Fibroblast of pulmonary artery (primary cell): Measurements from ENCODE around the gene DAD1.

ENCODE experiments used
- DNase-seq: peaks from one replicate; pipeline ENCODE4 v3.0.0-alpha.2; 2010; ENCODE audit warnings: low read depth
- H3K4me3 ChIP-seq: replicated peaks from 2 replicates; pipeline ENCODE4 v1.5.1; 2011; ENCODE audit warnings: low read depth, mild to moderate bottlenecking, control low read depth, low read length, moderate library complexity
- CTCF ChIP-seq: IDR thresholded peaks from 2 replicates; pipeline ENCODE4 v1.5.1; 2011; ENCODE audit warnings: mild to moderate bottlenecking, control low read depth, low read length, inconsistent platforms; ENCODE audit errors: missing control alignments

The DAD1 gene

GRCh38 chr14:22518073-22518472 is 71.0 kb downstream of the DAD1 start:
- no peak overlapping the region for H3K4me3 ChIP-seq
- no peak for DNase-seq
- no peak for TF ChIP-seq CTCF

GRCh38 chr14:22517117-22517720 is 71.8 kb downstream of the DAD1 start:
- TF ChIP-seq CTCF: no peak
- H3K4me3 ChIP-seq: no peak overlapping the region
- no peak for DNase-seq

- H3K4me3 ChIP-seq: no peak overlapping the region
- no peak for TF ChIP-seq CTCF
- DNase-seq: no peak
Observed at GRCh38 chr14:22515929-22516328, 73.1 kb downstream of the DAD1 start.
